Hepatocyte (in vitro differentiated cells): ENCODE results near the gene ATP5F1B. TPM values are rescaled to one million over a fixed set of nuclear protein-coding genes. Genes with fewer than 3 reads are reported as not detected.

Source experiments
- DNase-seq: peaks from one replicate; pipeline ENCODE4 v3.0.0-alpha.2; 2016; ENCODE audit warnings: low spot score
- H2AFZ ChIP-seq: fragments of 200-600 bp; sonication (generic); 2 replicates; pipeline ENCODE4 v1.6.0; 2016; ENCODE audit warnings: antibody characterized with exemption, mild to moderate bottlenecking
- H3K27ac ChIP-seq: fragments of 200-600 bp; sonication (generic); 2 replicates; pipeline ENCODE4 v1.5.1; 2016; ENCODE audit warnings: mild to moderate bottlenecking
- H3K27me3 ChIP-seq: fragments of 200-600 bp; sonication (generic); 2 replicates; pipeline ENCODE4 v1.6.1; 2016
- H3K36me3 ChIP-seq: fragments of 200-600 bp; sonication (generic); replicated peaks from 2 replicates; pipeline ENCODE4 v1.5.1; 2016; ENCODE audit warnings: low read depth; ENCODE audit not compliant: insufficient read depth
- H3K4me1 ChIP-seq: fragments of 200-600 bp; sonication (generic); 2 replicates; pipeline ENCODE4 v1.5.1; 2016; ENCODE audit warnings: mild to moderate bottlenecking, moderate library complexity; ENCODE audit not compliant: insufficient read depth
- H3K4me2 ChIP-seq: fragments of 200-600 bp; sonication (generic); 2 replicates; pipeline ENCODE4 v1.6.0; 2016
- H3K4me3 ChIP-seq: fragments of 200-600 bp; sonication (generic); 2 replicates; pipeline ENCODE4 v1.5.1; 2016; ENCODE audit warnings: mild to moderate bottlenecking
- H3K79me2 ChIP-seq: fragments of 200-600 bp; sonication (generic); 2 replicates; pipeline ENCODE4 v1.6.0; 2017; ENCODE audit warnings: mild to moderate bottlenecking
- H3K9me2 ChIP-seq: fragments of 200-600 bp; sonication (generic); replicated peaks from 2 replicates; pipeline ENCODE4 v1.6.0; 2017; ENCODE audit warnings: mild to moderate bottlenecking; ENCODE audit not compliant: insufficient read depth
- H3K9me3 ChIP-seq: fragments of 200-600 bp; sonication (generic); 2 replicates; pipeline ENCODE4 v1.5.1; 2016; ENCODE audit warnings: low read depth, mild to moderate bottlenecking
- H4K20me1 ChIP-seq: fragments of 200-600 bp; sonication (generic); 2 replicates; pipeline ENCODE4 v1.6.0; 2016; ENCODE audit warnings: mild to moderate bottlenecking; ENCODE audit not compliant: insufficient read depth, poor library complexity, severe bottlenecking
- CTCF ChIP-seq: fragments of 200-600 bp; sonication (generic); IDR thresholded peaks from 2 replicates; pipeline ENCODE4 v1.5.1; 2016; ENCODE audit warnings: antibody characterized with exemption, mild to moderate bottlenecking; ENCODE audit not compliant: poor library complexity
- EZH2 ChIP-seq: fragments of 200-600 bp; sonication (generic); IDR thresholded peaks from 2 replicates; pipeline ENCODE4 v1.6.1; 2016; ENCODE audit warnings: antibody characterized with exemption, mild to moderate bottlenecking, borderline replicate concordance
- EZH2phosphoT487 ChIP-seq: fragments of 200-600 bp; sonication (generic); IDR thresholded peaks from one replicate; pipeline ENCODE4 v1.6.1; 2018; ENCODE audit warnings: antibody characterized with exemption, mild to moderate bottlenecking, low read depth, moderate library complexity; ENCODE audit not compliant: unreplicated experiment, severe bottlenecking
- WGBS: methylation state at CpG from one replicate; pipeline ENCODE4 v1.1.6; 2016; ENCODE audit warnings: low lambda C conversion rate; ENCODE audit errors: missing lambda C conversion rate; 5-methylcytosine and 5-hydroxymethylcytosine counted together
- polyA plus RNA-seq: library from polyadenylated mRNA; unstranded; fragments of >200 nt; fragmentation: Nextera tagmentation; extraction: Ambion mirVana; gene quantifications from 2 replicates; pipeline ENCODE4 v1.2.1, GENCODE V29; 2016
- total RNA-seq: library from RNA; depleted of rRNA; stranded (reverse); fragments of >200 nt; gene quantifications from 2 replicates; pipeline ENCODE4 v1.2.3, GENCODE V29; 2014

Gene ATP5F1B
- total and polyA plus RNA-seq, 2 experiments from 2014 or later: 478 to 950 TPM

- H3K9me2 ChIP-seq: no peaks in the 10 kb centered on the region
- no peaks in the 10 kb centered on the region for H3K27me3 ChIP-seq
- no peak for TF ChIP-seq CTCF
- no peak for TF ChIP-seq EZH2
- no peak for TF ChIP-seq EZH2phosphoT487
- no peaks in the 10 kb centered on the region for H3K36me3 ChIP-seq
- no peaks in the 10 kb centered on the region for H3K9me3 ChIP-seq
- under 1% methylated on average over 29 of the region's 29 CpGs for WGBS
- peak overlapping the region; percentile 68 for H3K4me3 ChIP-seq
- peak overlapping the region; percentile 82 for H3K27ac ChIP-seq
- peak overlapping the region; percentile 38 for H2AFZ ChIP-seq
- peak; percentile 29 for DNase-seq
- H3K79me2 ChIP-seq: peaks cover 49% of the 10 kb centered on the region
- peaks cover 22% of the 10 kb centered on the region for H4K20me1 ChIP-seq
- peaks cover 12% of the 10 kb centered on the region for H3K4me1 ChIP-seq
- H3K4me2 ChIP-seq: peak overlapping the region; percentile 96
These were observed 525 bp downstream of the ATP5F1B start for GRCh38 chr12:56645201-56645716.

DNA sequence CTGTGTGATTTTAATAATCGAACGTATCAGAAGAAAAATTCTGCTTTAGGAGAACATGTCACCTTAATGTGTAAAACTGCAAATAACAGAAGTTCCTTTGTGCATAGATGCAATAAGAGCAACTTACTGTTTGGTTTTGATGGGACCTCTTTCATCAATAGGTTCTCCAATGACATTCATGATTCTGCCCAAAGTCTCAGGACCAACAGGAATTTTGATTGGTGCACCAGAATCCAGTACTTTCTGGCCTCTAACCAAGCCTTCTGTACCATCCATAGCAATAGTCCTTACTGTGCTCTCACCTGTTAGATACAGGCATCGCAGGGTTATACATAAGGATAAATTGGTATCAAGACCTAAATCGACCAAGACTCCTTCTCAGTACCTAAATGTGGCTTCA lies 1.1 kb downstream of the ATP5F1B start:
- Histone ChIP-seq H4K20me1 (peaks cover 22% of the 10 kb centered on the region), H3K4me1 (peaks cover 12% of the 10 kb centered on the region), H3K4me3 (peak overlapping the region; percentile 68), H3K4me2 (peak overlapping the region; percentile 96), H3K9me2 (no peaks in the 10 kb centered on the region), H3K79me2 (peaks cover 52% of the 10 kb centered on the region), H3K27ac (peak overlapping the region; percentile 82), H3K9me3 (no peaks in the 10 kb centered on the region), H2AFZ (no peak overlapping the region), H3K36me3 (no peaks in the 10 kb centered on the region), H3K27me3 (no peaks in the 10 kb centered on the region)
- TF ChIP-seq EZH2phosphoT487 (no peak), CTCF (no peak), EZH2 (no peak)
- no peak for DNase-seq
- WGBS: 64% methylated on average over 4 of the region's 4 CpGs

GRCh38 chr12:56641219-56641618 lies 4.6 kb downstream of the ATP5F1B start:
- peaks cover 22% of the 10 kb centered on the region for H4K20me1 ChIP-seq
- H3K36me3 ChIP-seq: no peaks in the 10 kb centered on the region
- H3K27me3 ChIP-seq: no peaks in the 10 kb centered on the region
- H2AFZ ChIP-seq: no peak overlapping the region
- no peak for DNase-seq
- no peaks in the 10 kb centered on the region for H3K9me3 ChIP-seq
- no peak overlapping the region for H3K27ac ChIP-seq
- no peak for TF ChIP-seq EZH2
- TF ChIP-seq CTCF: no peak
- no peak for TF ChIP-seq EZH2phosphoT487
- H3K9me2 ChIP-seq: no peaks in the 10 kb centered on the region
- peaks cover 22% of the 10 kb centered on the region for H3K4me1 ChIP-seq
- peaks cover 52% of the 10 kb centered on the region for H3K79me2 ChIP-seq
- WGBS: 93% methylated on average over 6 of the region's 6 CpGs
- no peak overlapping the region for H3K4me3 ChIP-seq
- H3K4me2 ChIP-seq: no peak overlapping the region

- no peak for DNase-seq
- no peak overlapping the region for H3K4me3 ChIP-seq
- H3K27ac ChIP-seq: peak overlapping the region; percentile 46
- no peaks in the 10 kb centered on the region for H3K9me2 ChIP-seq
- no peaks in the 10 kb centered on the region for H3K36me3 ChIP-seq
- H3K9me3 ChIP-seq: no peaks in the 10 kb centered on the region
- H3K4me2 ChIP-seq: peak overlapping the region; percentile 33
- H3K79me2 ChIP-seq: peaks cover 51% of the 10 kb centered on the region
- no peak for TF ChIP-seq EZH2
- H2AFZ ChIP-seq: no peak overlapping the region
- H3K4me1 ChIP-seq: peaks cover 24% of the 10 kb centered on the region
- H3K27me3 ChIP-seq: no peaks in the 10 kb centered on the region
- peaks cover under 1% of the 10 kb centered on the region for H4K20me1 ChIP-seq
- WGBS: 85% methylated on average over 2 of the region's 2 CpGs
These were observed 8.2 kb downstream of the ATP5F1B start for GRCh38 chr12:56637621-56638020.
